HG03159 (cell line): ENCODE data around the gene GLG1.

Source experiments
- ATAC-seq: cut with Tn5 transposase; IDR thresholded peaks from one replicate; pipeline ENCODE4 v1.9.1; 2021; ENCODE audit warnings: mild to moderate bottlenecking, moderate library complexity; ENCODE audit not compliant: unreplicated experiment

The GLG1 gene

GRCh38 chr16:74611721-74612120, 4.8 kb upstream of the GLG1 start:
- no peak for ATAC-seq

DNA sequence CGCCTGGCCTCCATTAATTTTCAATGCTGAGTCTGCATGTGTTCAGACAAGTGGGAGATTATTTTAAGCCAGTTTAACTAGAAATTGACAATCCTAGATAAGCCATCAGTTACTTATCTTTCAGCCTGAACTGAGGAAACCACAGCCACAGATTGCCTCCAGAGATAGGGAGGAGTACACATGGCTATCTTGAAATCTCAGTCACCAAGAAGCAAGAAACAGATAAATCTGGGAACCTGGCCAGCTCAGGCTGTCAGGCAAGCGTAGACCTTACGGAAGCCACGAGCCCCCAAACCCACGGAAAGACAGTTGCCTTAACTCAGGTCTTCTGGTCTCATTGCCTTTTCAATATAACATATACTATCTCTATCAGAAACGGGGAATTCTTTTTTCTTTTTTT, 2.0 kb upstream of the GLG1 start:
- ATAC-seq, result no peak

DNA sequence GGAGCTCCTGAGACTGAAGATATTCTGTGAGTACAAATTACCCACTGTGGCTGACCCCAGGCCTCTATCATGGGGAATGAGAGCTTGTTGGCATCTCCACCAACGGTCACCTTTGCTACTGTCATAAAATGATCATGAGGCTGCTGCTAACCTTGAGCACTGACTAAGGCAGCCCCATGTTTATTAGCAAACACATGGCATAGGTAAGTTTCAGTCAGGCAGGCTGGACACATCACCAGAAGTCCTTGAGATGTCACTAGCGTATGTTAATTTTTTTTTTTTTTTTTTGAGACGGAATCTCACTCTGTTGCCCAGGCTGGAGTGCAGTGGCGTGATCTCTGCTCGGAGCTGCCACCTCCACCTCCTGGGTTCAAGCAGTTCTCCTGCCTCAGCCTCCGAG, 1.5 kb upstream of the GLG1 start:
- no peak for ATAC-seq

DNA sequence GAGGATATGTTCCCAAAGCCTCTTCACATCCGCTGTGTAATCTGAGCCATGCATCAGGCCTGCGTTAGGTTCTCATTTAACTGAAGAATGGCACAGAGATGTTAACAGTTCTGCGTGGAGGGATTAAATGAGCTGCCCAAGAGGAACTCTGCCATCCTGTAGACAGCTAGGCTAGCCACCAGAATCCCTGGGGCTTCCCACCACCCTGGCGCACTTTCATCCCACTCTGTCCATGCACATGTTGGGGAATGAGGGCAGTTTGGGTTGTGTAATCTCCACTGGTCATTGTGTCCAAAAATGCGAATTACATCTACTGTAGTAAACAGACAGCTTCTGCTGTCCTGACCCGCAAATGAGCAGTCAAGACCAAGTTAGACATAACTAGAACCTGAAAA, 1.0 kb upstream of the GLG1 start:
- no peak for ATAC-seq

DNA sequence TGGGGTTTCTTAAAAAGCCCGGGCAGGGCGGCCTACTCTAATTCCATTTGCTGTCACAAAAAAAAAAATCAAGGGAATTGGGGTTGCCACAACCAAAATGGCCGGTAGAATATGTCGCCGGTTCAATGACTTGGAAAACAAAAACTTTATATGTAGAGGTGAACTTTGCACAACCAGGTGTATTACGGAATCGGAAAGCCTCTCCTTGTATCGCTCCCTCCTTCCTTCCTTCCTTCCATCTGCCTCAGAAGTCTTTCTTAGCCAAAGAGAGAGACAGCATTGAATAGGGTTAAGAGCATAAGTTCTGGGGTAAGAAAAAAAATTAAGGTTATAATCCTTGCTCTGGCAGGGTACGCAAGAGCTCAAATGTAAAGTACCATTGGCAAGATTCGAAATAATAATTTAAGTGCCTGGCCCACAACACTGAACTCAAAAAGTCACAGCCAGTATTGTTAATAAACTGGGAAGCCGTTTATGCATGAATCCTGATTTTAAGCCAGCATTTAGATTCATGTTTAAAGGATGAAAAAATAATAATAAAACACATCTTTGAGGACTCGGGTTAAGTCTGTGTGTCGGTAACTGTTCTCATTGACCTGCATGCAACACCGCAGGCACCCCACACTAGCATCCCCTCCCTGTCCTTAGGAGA, 522 bp upstream of the GLG1 start:
- ATAC-seq, result peak; percentile 25

- ATAC-seq, result no peak
Measured at GRCh38 chr16:74605746-74606520, 981 bp downstream of the GLG1 start.

- no peak for ATAC-seq
Measured at GRCh38 chr16:74605332-74605731, 1.6 kb downstream of the GLG1 start.

- ATAC-seq, result no peak
Measured at GRCh38 chr16:74603848-74604247, 3.1 kb downstream of the GLG1 start.

- peak; percentile 60 for ATAC-seq
Measured at GRCh38 chr16:74601126-74601871, 5.6 kb downstream of the GLG1 start.

- no peak for ATAC-seq
Measured at GRCh38 chr16:74596586-74596985, 10.3 kb downstream of the GLG1 start.

DNA sequence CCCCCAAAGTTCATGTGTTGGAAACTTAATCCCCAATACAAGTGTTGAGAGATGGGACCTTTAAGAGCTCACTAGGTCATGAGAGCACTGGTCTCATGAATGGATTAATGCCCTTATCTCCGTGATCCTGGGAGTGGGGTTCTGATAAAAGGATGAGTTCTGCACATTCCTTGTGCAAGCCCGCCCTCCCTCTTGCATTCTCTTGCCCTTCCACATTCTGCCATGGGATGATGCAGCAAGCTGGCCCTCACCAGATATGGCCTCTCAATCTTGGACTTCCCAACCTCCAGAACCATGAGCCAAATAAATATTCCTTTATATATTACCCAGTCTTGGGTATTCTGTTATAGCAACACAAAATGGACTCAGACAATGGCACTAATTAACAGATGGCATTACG, 14.1 kb downstream of the GLG1 start:
- ATAC-seq, result no peak

DNA sequence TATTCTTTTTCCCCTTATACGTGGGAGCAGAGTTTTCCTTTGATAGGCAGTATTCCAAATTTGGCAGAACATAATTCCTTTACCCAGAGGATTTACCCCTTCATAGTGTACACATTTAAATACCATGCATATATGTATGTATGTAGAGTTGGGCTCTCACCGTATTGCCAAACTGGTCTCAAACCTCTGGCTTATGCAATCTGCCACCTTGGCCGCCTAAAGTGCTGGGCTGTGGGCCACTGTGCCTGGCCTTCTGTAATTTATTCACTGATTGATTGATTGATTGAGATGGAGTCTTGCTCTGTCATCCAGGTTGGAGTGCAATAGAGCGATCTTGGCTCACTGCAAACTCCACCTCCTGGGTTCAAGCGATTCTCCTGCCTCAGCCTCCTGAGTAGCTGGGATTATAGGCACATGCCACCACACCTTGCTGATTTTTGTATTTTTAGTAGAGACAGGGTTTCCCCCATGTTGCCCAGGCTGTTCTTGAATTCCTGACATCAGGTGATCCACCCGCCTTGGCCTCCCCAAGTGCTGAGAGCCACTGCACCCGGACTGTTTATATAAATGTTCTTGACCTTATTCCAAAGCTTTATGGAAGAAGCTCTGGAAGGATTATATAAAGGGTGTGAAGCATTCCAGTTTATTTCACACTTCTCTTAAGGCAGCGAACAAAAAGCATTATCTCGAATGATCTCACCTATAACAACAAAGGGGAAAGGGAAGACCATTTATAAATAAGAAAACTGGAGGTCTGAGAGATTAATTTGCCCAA, 14.9 kb downstream of the GLG1 start:
- no peak for ATAC-seq

DNA sequence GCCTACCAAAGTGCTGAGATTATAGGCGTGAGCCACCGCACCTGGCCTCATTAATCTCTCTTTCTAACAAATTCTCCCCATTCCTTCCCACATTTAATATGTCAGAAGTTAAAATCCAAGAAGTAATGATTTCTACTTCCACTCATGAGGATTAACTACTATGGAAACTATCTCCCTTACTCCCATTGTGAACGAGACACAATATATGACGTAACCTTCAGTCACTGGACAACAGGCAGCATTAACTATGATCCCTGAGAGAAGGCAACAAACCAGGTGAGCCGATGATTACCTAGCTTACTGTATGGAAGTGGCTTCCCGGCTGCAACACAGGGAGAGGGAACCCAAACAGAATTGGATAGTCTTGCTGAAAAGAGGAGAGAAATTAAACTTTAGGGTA, 20.0 kb downstream of the GLG1 start:
- ATAC-seq, result no peak

DNA sequence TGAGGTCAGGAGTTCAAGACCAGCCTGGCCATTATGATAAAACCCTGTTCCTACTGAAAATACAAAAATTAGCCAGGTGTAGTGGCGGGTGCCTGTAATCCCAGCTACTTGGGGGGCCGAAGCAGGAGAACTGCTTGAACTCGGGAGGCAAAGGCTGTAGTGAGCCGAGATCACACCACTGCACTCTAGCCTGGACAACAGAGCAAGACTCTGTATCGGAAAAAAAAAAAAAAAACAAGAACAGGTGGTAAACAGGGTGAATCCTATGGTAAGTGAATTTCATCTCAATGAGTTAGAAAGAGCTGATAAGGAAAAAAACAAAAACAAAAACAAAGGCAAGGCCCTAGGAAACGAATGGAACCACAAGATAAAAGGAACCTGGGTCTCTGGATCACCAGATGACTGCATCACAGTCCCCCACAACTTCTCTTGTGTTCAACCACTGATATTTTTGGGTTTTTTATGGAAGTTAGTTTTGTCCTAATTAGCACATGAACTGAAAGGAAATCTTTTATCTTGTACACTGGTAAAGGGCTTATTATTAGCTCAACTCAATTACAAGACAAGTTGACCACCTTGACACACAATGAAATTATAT, 21.0 kb downstream of the GLG1 start:
- no peak for ATAC-seq

GRCh38 chr16:74583926-74584666, 22.8 kb downstream of the GLG1 start:
- ATAC-seq, result no peak

DNA sequence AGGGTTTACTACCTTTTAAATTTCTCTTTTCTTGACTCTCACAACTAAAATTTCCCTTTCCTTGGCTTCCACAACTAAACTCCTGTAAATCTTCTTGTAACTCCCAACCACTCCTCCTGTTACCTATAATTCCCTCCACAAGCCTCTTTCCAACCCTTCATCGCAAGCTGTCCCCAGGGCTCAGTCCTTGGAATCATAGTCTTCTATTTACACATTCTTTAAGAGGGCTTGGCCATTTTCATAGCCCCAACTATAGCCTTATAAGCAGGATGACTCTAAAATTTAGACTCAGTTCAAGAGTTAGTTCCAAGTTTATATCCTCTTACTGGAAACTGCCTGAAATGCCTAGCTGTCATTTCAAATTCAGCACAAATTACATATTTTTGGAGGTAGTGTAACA, 23.9 kb downstream of the GLG1 start:
- ATAC-seq, result no peak

DNA sequence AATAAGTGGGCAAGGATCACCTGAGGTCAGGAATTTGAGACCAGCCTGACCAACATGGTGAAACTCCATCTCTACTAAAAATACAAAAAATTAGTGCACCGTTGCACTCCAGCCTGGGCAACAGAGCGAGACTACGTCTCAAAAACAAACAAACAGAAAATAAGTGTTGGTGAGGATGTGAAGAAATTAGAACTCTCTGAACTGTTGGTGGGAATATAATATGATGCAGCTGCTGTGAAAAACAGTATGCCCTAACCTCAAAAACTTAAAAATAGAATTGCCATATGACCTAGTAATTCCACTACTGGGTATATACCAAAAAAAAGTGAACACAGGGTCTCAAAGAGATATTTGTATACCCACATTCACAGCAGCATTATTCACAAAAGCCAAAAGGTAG, 26.1 kb downstream of the GLG1 start:
- no peak for ATAC-seq

DNA sequence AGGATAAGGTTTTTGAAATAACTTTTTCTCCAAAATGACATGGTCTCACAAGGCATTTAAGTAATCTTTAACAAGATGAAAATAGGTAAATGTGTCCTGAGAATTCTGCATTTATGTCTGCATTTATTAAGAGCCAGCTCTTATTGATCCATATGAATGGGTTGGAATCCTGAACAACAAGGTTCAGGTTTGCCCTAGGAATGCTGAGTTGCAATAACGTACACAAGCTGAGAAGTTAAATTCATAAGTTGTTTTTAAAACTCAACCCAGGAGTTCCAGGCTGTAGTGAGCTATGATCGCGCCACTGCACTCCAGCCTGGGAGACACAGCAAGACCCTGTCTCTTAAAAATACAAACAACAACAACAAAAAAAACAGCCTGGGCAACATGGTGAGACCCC, 28.1 kb downstream of the GLG1 start:
- ATAC-seq, result no peak

- no peak for ATAC-seq
Measured at GRCh38 chr16:74578433-74578832, 28.5 kb downstream of the GLG1 start.

DNA sequence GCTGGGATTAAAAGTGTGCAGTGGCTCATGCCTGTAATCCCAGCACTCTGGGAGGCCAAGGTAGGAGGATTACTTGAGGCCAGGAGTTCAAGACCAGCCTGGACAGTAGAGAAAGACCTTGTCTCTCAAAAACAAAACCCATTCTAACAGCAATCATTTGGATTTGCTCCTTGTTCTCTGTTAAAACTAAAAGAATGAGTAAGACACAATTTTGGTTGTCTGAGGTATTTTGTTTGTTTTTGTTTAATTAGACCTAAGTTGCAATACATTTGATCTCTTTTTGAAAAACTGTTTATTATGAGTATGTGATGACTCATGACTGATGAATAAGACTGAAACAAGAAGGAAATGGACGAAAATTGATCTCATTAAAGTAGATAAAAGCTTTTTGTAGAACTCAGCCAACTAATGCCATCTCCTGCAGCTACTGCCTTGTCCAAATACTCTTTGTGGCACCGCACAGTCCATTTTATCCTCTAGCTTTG, 29.0 kb downstream of the GLG1 start:
- ATAC-seq, result no peak
